MCF 10A (cell line): ENCODE data around the gene BAHCC1. TPM values are rescaled to one million over a fixed set of nuclear protein-coding genes. Genes with fewer than 3 reads are reported as not detected.

Experiments used
- BruUV-seq: library from RNA; stranded (reverse); fragments of 400-500 nt; replicated peaks from 2 replicates; lab custom pipeline; 2021; lab: Mats Ljungman, UMichigan
- CTCF ChIA-PET: fragments of 300-600 bp; sonication (Branson Sonifier 250); formaldehyde crosslinking; extraction: SDS; loops from one replicate; lab custom pipeline; 2021; ENCODE audit warnings: antibody characterized with exemption, inconsistent platforms; lab: Yijun Ruan, JAX
- POLR2A ChIA-PET: fragments of 300-600, 350-650 bp; sonication (Branson Sonifier 250); formaldehyde crosslinking; extraction: SDS; loops from one replicate; lab custom pipeline; 2020; ENCODE audit warnings: antibody characterized with exemption, inconsistent platforms; lab: Yijun Ruan, JAX
- DNase-seq: peaks from one replicate; pipeline ENCODE4 v3.0.0-alpha.2; 2018; ENCODE audit not compliant: unreplicated experiment
- H3K27ac Mint-ChIP-seq: one replicate; pipeline ENCODE4 v1.8.0; 2022; ENCODE audit warnings: mild to moderate bottlenecking, low read depth, mixed read lengths; ENCODE audit not compliant: unreplicated experiment
- H3K27me3 Mint-ChIP-seq: one replicate; pipeline ENCODE4 v1.8.0; 2022; ENCODE audit warnings: mixed read lengths; ENCODE audit not compliant: insufficient read depth, unreplicated experiment
- H3K36me3 Mint-ChIP-seq: one replicate; pipeline ENCODE4 v1.8.0; 2022; ENCODE audit warnings: mild to moderate bottlenecking, moderate library complexity, mixed read lengths; ENCODE audit not compliant: insufficient read depth, unreplicated experiment
- H3K4me1 Mint-ChIP-seq: one replicate; pipeline ENCODE4 v1.8.0; 2022; ENCODE audit warnings: mixed read lengths; ENCODE audit not compliant: insufficient read depth, unreplicated experiment
- H3K4me3 Mint-ChIP-seq: one replicate; pipeline ENCODE4 v1.8.0; 2022; ENCODE audit warnings: mild to moderate bottlenecking, moderate library complexity, mixed read lengths; ENCODE audit not compliant: unreplicated experiment
- H3K9me3 Mint-ChIP-seq: one replicate; pipeline ENCODE4 v1.8.0; 2022; ENCODE audit warnings: mixed read lengths; ENCODE audit not compliant: unreplicated experiment
- intact Hi-C: fragments of 100-400 bp; cut with micrococcal nuclease; formaldehyde crosslinking; loops from 2 replicates; pipeline ENCODE4 v1.14.1; 2022
- total RNA-seq: library from RNA; stranded (reverse); gene quantifications from 2 replicates; pipeline ENCODE4 v1.2.3, GENCODE V29; 2022
- TF ChIP-seq, protein P1 (sequence below): fragments of 200-600 bp; IDR thresholded peaks from one replicate; pipeline ENCODE4 v1.8.0; 2022; ENCODE audit warnings: antibody characterized with exemption, mild to moderate bottlenecking; ENCODE audit not compliant: unreplicated experiment

The BAHCC1 gene
- total RNA-seq, 1 experiment from 2014 or later: 7.4 TPM

GRCh38 chr17:81404558-81405165 is 9.4 kb downstream of the BAHCC1 start:
- POLR2A ChIA-PET: interaction anchor here (1.9 kb wide), 1 partner anchor 10 kb away, joined by 10 read pairs; the partner anchor contains the start of gene BAHCC1
- Mint-ChIP-seq H3K4me3 (no peak overlapping the region), H3K27ac (no peak overlapping the region), H3K9me3 (no peaks in the 10 kb centered on the region), H3K36me3 (no peaks in the 10 kb centered on the region), H3K4me1 (peaks cover 5% of the 10 kb centered on the region), H3K27me3 (no peaks in the 10 kb centered on the region)
- DNase-seq: no peak
- BruUV-seq: no TSS peak
- CTCF ChIA-PET: interaction anchor here (0.7 to 1.0 kb wide), 2 partner anchors 80 to 95 kb away, joined by 3 to 5 read pairs; no protein-coding TSS in a partner anchor
- TF ChIP-seq, protein P1, sequence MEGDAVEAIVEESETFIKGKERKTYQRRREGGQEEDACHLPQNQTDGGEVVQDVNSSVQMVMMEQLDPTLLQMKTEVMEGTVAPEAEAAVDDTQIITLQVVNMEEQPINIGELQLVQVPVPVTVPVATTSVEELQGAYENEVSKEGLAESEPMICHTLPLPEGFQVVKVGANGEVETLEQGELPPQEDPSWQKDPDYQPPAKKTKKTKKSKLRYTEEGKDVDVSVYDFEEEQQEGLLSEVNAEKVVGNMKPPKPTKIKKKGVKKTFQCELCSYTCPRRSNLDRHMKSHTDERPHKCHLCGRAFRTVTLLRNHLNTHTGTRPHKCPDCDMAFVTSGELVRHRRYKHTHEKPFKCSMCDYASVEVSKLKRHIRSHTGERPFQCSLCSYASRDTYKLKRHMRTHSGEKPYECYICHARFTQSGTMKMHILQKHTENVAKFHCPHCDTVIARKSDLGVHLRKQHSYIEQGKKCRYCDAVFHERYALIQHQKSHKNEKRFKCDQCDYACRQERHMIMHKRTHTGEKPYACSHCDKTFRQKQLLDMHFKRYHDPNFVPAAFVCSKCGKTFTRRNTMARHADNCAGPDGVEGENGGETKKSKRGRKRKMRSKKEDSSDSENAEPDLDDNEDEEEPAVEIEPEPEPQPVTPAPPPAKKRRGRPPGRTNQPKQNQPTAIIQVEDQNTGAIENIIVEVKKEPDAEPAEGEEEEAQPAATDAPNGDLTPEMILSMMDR: no peak
- intact Hi-C loops: no loop called here

GRCh38 chr17:81405411-81405872 is 10.2 kb downstream of the BAHCC1 start:
- Mint-ChIP-seq H3K9me3 (no peaks in the 10 kb centered on the region), H3K4me1 (peaks cover 5% of the 10 kb centered on the region), H3K36me3 (no peaks in the 10 kb centered on the region), H3K4me3 (no peak overlapping the region), H3K27ac (no peak overlapping the region), H3K27me3 (no peaks in the 10 kb centered on the region)
- intact Hi-C loops: no loop called here
- TF ChIP-seq, protein P1: no peak
- BruUV-seq: no TSS peak
- ChIA-PET CTCF (interaction anchor here (0.6 to 1.2 kb wide), 4 partner anchors 20 to 380 kb away, joined by 3 to 4 read pairs (median 3); no protein-coding TSS in a partner anchor), POLR2A (interaction anchor here (0.6 to 1.9 kb wide), 2 partner anchors 10 to 617 kb away, joined by 3 to 10 read pairs; partner anchors contain the start of genes BAHCC1 and CENPX)
- peak; percentile 34 for DNase-seq

GRCh38 chr17:81406117-81406953 is 11.1 kb downstream of the BAHCC1 start:
- intact Hi-C loops: no loop called here
- no TSS peak for BruUV-seq
- no peaks in the 10 kb centered on the region for H3K36me3 Mint-ChIP-seq
- H3K9me3 Mint-ChIP-seq: no peaks in the 10 kb centered on the region
- ChIA-PET CTCF (interaction anchor here (0.6 to 1.2 kb wide), 3 partner anchors 77 to 381 kb away, joined by 3 read pairs; no protein-coding TSS in a partner anchor), POLR2A (interaction anchor here (0.6 kb wide), 1 partner anchor 77 kb away, joined by 3 read pairs; no protein-coding TSS in a partner anchor)
- no peaks in the 10 kb centered on the region for H3K27me3 Mint-ChIP-seq
- H3K4me1 Mint-ChIP-seq: peaks cover 5% of the 10 kb centered on the region
- H3K4me3 Mint-ChIP-seq: no peak overlapping the region
- no peak for DNase-seq
- TF ChIP-seq, protein P1: no peak
- H3K27ac Mint-ChIP-seq: no peak overlapping the region

- TF ChIP-seq, protein P1: no peak
- Mint-ChIP-seq H3K36me3 (no peaks in the 10 kb centered on the region), H3K4me1 (peaks cover 12% of the 10 kb centered on the region), H3K9me3 (no peaks in the 10 kb centered on the region), H3K4me3 (no peak overlapping the region), H3K27me3 (no peaks in the 10 kb centered on the region), H3K27ac (no peak overlapping the region)
- ChIA-PET CTCF (interaction anchor here (0.7 kb wide), 1 partner anchor 27 kb away, joined by 4 read pairs; no protein-coding TSS in a partner anchor), POLR2A (no interaction called here)
- intact Hi-C loops: no loop called here
- no TSS peak for BruUV-seq
- no peak for DNase-seq
Measured at GRCh38 chr17:81408049-81408448, 12.8 kb downstream of the BAHCC1 start.
